ENCODE data around the gene MAN2A2.

MAN2A2 gene

DNA sequence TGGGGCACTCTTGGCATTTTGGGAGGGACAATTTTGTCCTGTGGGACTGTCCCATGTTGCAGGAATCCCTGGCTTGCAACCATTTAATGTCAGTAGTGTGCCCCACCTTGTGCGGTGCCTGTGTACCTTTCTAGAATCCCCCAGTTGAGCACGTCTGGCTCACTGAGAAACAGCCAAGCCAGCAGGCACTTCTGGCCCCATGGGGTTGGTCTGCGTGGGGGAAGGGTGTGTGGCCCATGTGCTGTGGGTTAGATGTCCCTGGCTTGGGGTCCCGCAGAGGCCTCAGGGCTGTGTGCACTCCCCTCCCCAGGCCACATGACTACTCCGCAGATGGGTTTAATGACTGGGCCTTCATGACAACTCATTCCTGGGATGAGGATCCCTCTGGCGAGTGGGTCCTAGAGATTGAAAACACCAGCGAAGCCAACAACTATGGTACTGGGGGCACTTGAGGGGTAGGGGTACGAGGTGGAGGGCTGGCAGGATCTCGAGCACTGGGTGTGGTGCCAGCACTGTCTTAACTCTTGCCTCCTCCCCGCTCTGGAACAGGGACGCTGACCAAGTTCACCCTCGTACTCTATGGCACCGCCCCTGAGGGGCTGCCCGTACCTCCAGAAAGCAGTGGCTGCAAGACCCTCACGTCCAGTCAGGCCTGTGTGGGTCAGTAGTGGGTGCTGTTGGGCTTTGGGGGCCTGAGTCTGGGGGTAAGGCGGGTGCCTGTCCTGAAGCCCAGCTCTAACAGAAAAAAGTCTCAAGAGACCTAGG lies 22.5 kb upstream of the MAN2A2 start:
- no peak overlapping the region for H4K91ac ChIP-seq (ENCODE audit: low read depth, low read length)
- H3K18ac ChIP-seq (ENCODE audit: low read length) = no peak overlapping the region
- H3K4me2 ChIP-seq (ENCODE audit: low read length) = no peak overlapping the region
- no peak overlapping the region for H4K12ac ChIP-seq (ENCODE audit: low read depth, low read length)
- DNase-seq = no peak
- no peak overlapping the region for H2BK12ac ChIP-seq (ENCODE audit: low read length)
- H3K27me3 ChIP-seq (ENCODE audit: insufficient read depth, low read length) = no peaks in the 10 kb centered on the region
- H3K79me1 ChIP-seq (ENCODE audit: low read length) = peaks cover 19% of the 10 kb centered on the region
- H2BK5ac ChIP-seq (ENCODE audit: low read depth, low read length, poor library complexity) = no peak overlapping the region
- peaks cover 19 to 21% of the 10 kb centered on the region in 2 experiments for H3K4me1 ChIP-seq (ENCODE audit: control insufficient read depth in 1 of 2, insufficient read depth in 2 of 2, low read length in 2 of 2)
- H3K14ac ChIP-seq (ENCODE audit: low read length) = no peak overlapping the region
- peaks cover 9% of the 10 kb centered on the region for H3K79me2 ChIP-seq (ENCODE audit: control insufficient read depth, insufficient read depth, low read length, poor library complexity)
- H3K27ac ChIP-seq (ENCODE audit: low read depth, low read length) = no peak overlapping the region
- no peak overlapping the region for H2AFZ ChIP-seq (ENCODE audit: insufficient read depth, low read length, poor library complexity)
- no peak overlapping the region for H3K4me3 ChIP-seq (ENCODE audit: low read depth, low read length)
- no peak overlapping the region for H4K8ac ChIP-seq (ENCODE audit: low read depth, low read length)
- WGBS (ENCODE audit: extremely low coverage, insufficient coverage, insufficient read length) = no CpG with 5 or more reads among the region's 16 CpGs
- H3K9ac ChIP-seq (ENCODE audit: low read length) = no peak overlapping the region
- no peak overlapping the region for H3K4ac ChIP-seq (ENCODE audit: low read depth, low read length)
- H3K9me3 ChIP-seq (ENCODE audit: insufficient read depth, low read depth, low read length) = peaks cover 5% of the 10 kb centered on the region
- H3K36me3 ChIP-seq (ENCODE audit: control insufficient read depth in 1 of 2, insufficient read depth in 2 of 2, low read length in 2 of 2) = peaks cover 75 to 76% of the 10 kb centered on the region in 2 experiments
- H2BK120ac ChIP-seq (ENCODE audit: insufficient read depth, low read length, poor library complexity) = no peak overlapping the region
- no peak overlapping the region for H3K23ac ChIP-seq (ENCODE audit: low read length)
- H2AK5ac ChIP-seq (ENCODE audit: low read length) = no peak overlapping the region

DNA sequence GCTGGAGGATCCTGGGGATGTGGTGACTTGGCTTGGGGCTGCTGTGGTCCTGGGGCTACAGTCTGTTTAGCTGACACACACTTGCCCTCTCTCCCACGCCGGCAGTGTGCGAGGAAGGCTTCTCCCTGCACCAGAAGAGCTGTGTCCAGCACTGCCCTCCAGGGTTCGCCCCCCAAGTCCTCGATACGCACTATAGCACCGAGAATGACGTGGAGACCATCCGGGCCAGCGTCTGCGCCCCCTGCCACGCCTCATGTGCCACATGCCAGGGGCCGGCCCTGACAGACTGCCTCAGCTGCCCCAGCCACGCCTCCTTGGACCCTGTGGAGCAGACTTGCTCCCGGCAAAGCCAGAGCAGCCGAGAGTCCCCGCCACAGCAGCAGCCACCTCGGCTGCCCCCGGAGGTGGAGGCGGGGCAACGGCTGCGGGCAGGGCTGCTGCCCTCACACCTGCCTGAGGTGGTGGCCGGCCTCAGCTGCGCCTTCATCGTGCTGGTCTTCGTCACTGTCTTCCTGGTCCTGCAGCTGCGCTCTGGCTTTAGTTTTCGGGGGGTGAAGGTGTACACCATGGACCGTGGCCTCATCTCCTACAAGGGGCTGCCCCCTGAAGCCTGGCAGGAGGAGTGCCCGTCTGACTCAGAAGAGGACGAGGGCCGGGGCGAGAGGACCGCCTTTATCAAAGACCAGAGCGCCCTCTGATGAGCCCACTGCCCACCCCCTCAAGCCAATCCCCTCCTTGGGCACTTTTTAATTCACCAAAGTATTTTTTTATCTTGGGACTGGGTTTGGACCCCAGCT lies 21.7 kb upstream of the MAN2A2 start:
- H3K23ac ChIP-seq (ENCODE audit: low read length) = no peak overlapping the region
- H4K12ac ChIP-seq (ENCODE audit: low read depth, low read length) = no peak overlapping the region
- WGBS (ENCODE audit: extremely low coverage, insufficient coverage, insufficient read length) = no CpG with 5 or more reads among the region's 35 CpGs
- no peak overlapping the region for H3K4me3 ChIP-seq (ENCODE audit: low read depth, low read length)
- peaks cover 20% of the 10 kb centered on the region for H3K79me1 ChIP-seq (ENCODE audit: low read length)
- H2AK5ac ChIP-seq (ENCODE audit: low read length) = no peak overlapping the region
- no peaks in the 10 kb centered on the region for H3K27me3 ChIP-seq (ENCODE audit: insufficient read depth, low read length)
- peak; percentile 46 to 54 for DNase-seq
- no peak overlapping the region for H4K91ac ChIP-seq (ENCODE audit: low read depth, low read length)
- no peak overlapping the region for H2BK120ac ChIP-seq (ENCODE audit: insufficient read depth, low read length, poor library complexity)
- H3K27ac ChIP-seq (ENCODE audit: low read depth, low read length) = no peak overlapping the region
- no peak overlapping the region for H3K4me2 ChIP-seq (ENCODE audit: low read length)
- no peak overlapping the region for H3K9ac ChIP-seq (ENCODE audit: low read length)
- H3K4ac ChIP-seq (ENCODE audit: low read depth, low read length) = no peak overlapping the region
- no peak overlapping the region for H4K8ac ChIP-seq (ENCODE audit: low read depth, low read length)
- peaks cover 9% of the 10 kb centered on the region for H3K79me2 ChIP-seq (ENCODE audit: control insufficient read depth, insufficient read depth, low read length, poor library complexity)
- H2BK5ac ChIP-seq (ENCODE audit: low read depth, low read length, poor library complexity) = no peak overlapping the region
- H3K18ac ChIP-seq (ENCODE audit: low read length) = no peak overlapping the region
- H2BK12ac ChIP-seq (ENCODE audit: low read length) = no peak overlapping the region
- H3K4me1 ChIP-seq (ENCODE audit: control insufficient read depth in 1 of 2, insufficient read depth in 2 of 2, low read length in 2 of 2) = peaks cover 22 to 24% of the 10 kb centered on the region in 2 experiments
- no peak overlapping the region for H2AFZ ChIP-seq (ENCODE audit: insufficient read depth, low read length, poor library complexity)
- peaks cover 5% of the 10 kb centered on the region for H3K9me3 ChIP-seq (ENCODE audit: insufficient read depth, low read depth, low read length)
- peaks cover 67 to 68% of the 10 kb centered on the region in 2 experiments for H3K36me3 ChIP-seq (ENCODE audit: control insufficient read depth in 1 of 2, insufficient read depth in 2 of 2, low read length in 2 of 2)
- H3K14ac ChIP-seq (ENCODE audit: low read length) = no peak overlapping the region

- Histone ChIP-seq H3K79me2 (ENCODE audit: control insufficient read depth, insufficient read depth, low read length, poor library complexity) (peaks cover 9% of the 10 kb centered on the region), H3K18ac (ENCODE audit: low read length) (no peak overlapping the region), H3K4me2 (ENCODE audit: low read length) (no peak overlapping the region), H3K36me3 (ENCODE audit: control insufficient read depth in 1 of 2, insufficient read depth in 2 of 2, low read length in 2 of 2) (peaks cover 62 to 64% of the 10 kb centered on the region in 2 experiments), H3K4me1 (ENCODE audit: control insufficient read depth in 1 of 2, insufficient read depth in 2 of 2, low read length in 2 of 2) (peaks cover 22 to 24% of the 10 kb centered on the region in 2 experiments), H3K14ac (ENCODE audit: low read length) (no peak overlapping the region), H3K9me3 (ENCODE audit: insufficient read depth, low read depth, low read length) (peaks cover 5% of the 10 kb centered on the region), H3K27me3 (ENCODE audit: insufficient read depth, low read length) (no peaks in the 10 kb centered on the region), H3K9ac (ENCODE audit: low read length) (no peak overlapping the region), H3K23ac (ENCODE audit: low read length) (no peak overlapping the region), H4K12ac (ENCODE audit: low read depth, low read length) (no peak overlapping the region), H4K91ac (ENCODE audit: low read depth, low read length) (no peak overlapping the region), H2BK12ac (ENCODE audit: low read length) (no peak overlapping the region), H4K8ac (ENCODE audit: low read depth, low read length) (no peak overlapping the region), H2AK5ac (ENCODE audit: low read length) (no peak overlapping the region), H3K4ac (ENCODE audit: low read depth, low read length) (no peak overlapping the region), H3K79me1 (ENCODE audit: low read length) (peaks cover 20% of the 10 kb centered on the region), H2BK120ac (ENCODE audit: insufficient read depth, low read length, poor library complexity) (no peak overlapping the region), H3K4me3 (ENCODE audit: low read depth, low read length) (no peak overlapping the region), H2AFZ (ENCODE audit: insufficient read depth, low read length, poor library complexity) (no peak overlapping the region), H3K27ac (ENCODE audit: low read depth, low read length) (no peak overlapping the region), H2BK5ac (ENCODE audit: low read depth, low read length, poor library complexity) (no peak overlapping the region)
- no peak for DNase-seq
- WGBS (ENCODE audit: extremely low coverage, insufficient coverage, insufficient read length) = no CpG with 5 or more reads among the region's 19 CpGs
Measured at GRCh38 chr15:90881978-90882721, 21.0 kb upstream of the MAN2A2 start.

GRCh38 chr15:90882781-90883525 lies 20.1 kb upstream of the MAN2A2 start:
- Histone ChIP-seq H4K8ac (ENCODE audit: low read depth, low read length) (peak overlapping the region; percentile 98), H2BK120ac (ENCODE audit: insufficient read depth, low read length, poor library complexity) (no peak overlapping the region), H3K4me3 (ENCODE audit: low read depth, low read length) (no peak overlapping the region), H2BK5ac (ENCODE audit: low read depth, low read length, poor library complexity) (no peak overlapping the region), H3K27me3 (ENCODE audit: insufficient read depth, low read length) (no peaks in the 10 kb centered on the region), H3K79me1 (ENCODE audit: low read length) (peaks cover 20% of the 10 kb centered on the region), H2BK12ac (ENCODE audit: low read length) (no peak overlapping the region), H4K91ac (ENCODE audit: low read depth, low read length) (peak overlapping the region; percentile 96), H4K12ac (ENCODE audit: low read depth, low read length) (no peak overlapping the region), H3K27ac (ENCODE audit: low read depth, low read length) (peak overlapping the region; percentile 92), H3K4me2 (ENCODE audit: low read length) (no peak overlapping the region), H2AK5ac (ENCODE audit: low read length) (no peak overlapping the region), H2AFZ (ENCODE audit: insufficient read depth, low read length, poor library complexity) (no peak overlapping the region), H3K23ac (ENCODE audit: low read length) (no peak overlapping the region), H3K18ac (ENCODE audit: low read length) (no peak overlapping the region), H3K9me3 (ENCODE audit: insufficient read depth, low read depth, low read length) (peaks cover 5% of the 10 kb centered on the region), H3K4ac (ENCODE audit: low read depth, low read length) (no peak overlapping the region), H3K14ac (ENCODE audit: low read length) (peak overlapping the region; percentile 95), H3K36me3 (ENCODE audit: control insufficient read depth in 1 of 2, insufficient read depth in 2 of 2, low read length in 2 of 2) (peaks cover 55 to 61% of the 10 kb centered on the region in 2 experiments), H3K9ac (ENCODE audit: low read length) (no peak overlapping the region), H3K4me1 (ENCODE audit: control insufficient read depth in 1 of 2, insufficient read depth in 2 of 2, low read length in 2 of 2) (peaks cover 22 to 24% of the 10 kb centered on the region in 2 experiments), H3K79me2 (ENCODE audit: control insufficient read depth, insufficient read depth, low read length, poor library complexity) (peaks cover 9% of the 10 kb centered on the region)
- no CpG with 5 or more reads among the region's 13 CpGs for WGBS (ENCODE audit: extremely low coverage, insufficient coverage, insufficient read length)
- no peak for DNase-seq
